H9 (cell line): ENCODE results near the gene RPS21. TPM values are rescaled to one million over a fixed set of nuclear protein-coding genes. Genes with fewer than 3 reads are reported as not detected.

ENCODE experiments used
- DNase-seq: peaks from one replicate; pipeline ENCODE4 v3.0.0-alpha.2; 2017
- H2AFZ ChIP-seq: one replicate; pipeline ENCODE4 v1.6.1; 2013; ENCODE audit warnings: mild to moderate bottlenecking, low read length, control low read depth, moderate library complexity
- H2AK5ac ChIP-seq: 2 replicates; pipeline ENCODE4 v1.6.1; 2013; ENCODE audit warnings: low read length, control low read depth, mixed read lengths; ENCODE audit not compliant: insufficient read length
- H2BK120ac ChIP-seq: one replicate; pipeline ENCODE4 v1.6.1; 2013; ENCODE audit warnings: low read depth, mild to moderate bottlenecking, low read length, control low read depth, inconsistent platforms; ENCODE audit not compliant: poor library complexity, severe bottlenecking
- H2BK12ac ChIP-seq: 2 replicates; pipeline ENCODE4 v1.6.1; 2013; ENCODE audit warnings: low read length, control low read depth, mixed read lengths, low read depth; ENCODE audit not compliant: insufficient read length
- H2BK15ac ChIP-seq: 2 replicates; pipeline ENCODE4 v1.6.1; 2013; ENCODE audit warnings: low read depth, low read length, control low read depth
- H2BK20ac ChIP-seq: one replicate; pipeline ENCODE4 v1.6.1; 2013; ENCODE audit warnings: low read depth, mild to moderate bottlenecking, low read length, control low read depth, inconsistent platforms; ENCODE audit not compliant: poor library complexity, severe bottlenecking
- H2BK5ac ChIP-seq: 2 replicates; pipeline ENCODE4 v1.6.1; 2013; ENCODE audit warnings: low read length, control low read depth, mixed read lengths; ENCODE audit not compliant: insufficient read length
- H3K14ac ChIP-seq: 2 replicates; pipeline ENCODE4 v1.6.1; 2013; ENCODE audit warnings: low read length, control low read depth; ENCODE audit not compliant: insufficient read depth
- H3K18ac ChIP-seq: 2 replicates; pipeline ENCODE4 v1.6.1; 2013; ENCODE audit warnings: low read depth, mild to moderate bottlenecking, mixed read lengths, low read length, control low read depth; ENCODE audit not compliant: insufficient read length
- H3K23ac ChIP-seq: 2 replicates; pipeline ENCODE4 v1.6.1; 2013; ENCODE audit warnings: low read length, control low read depth, mixed read lengths, low read depth; ENCODE audit not compliant: insufficient read length
- H3K23me2 ChIP-seq: 2 replicates; pipeline ENCODE4 v1.6.1; 2013; ENCODE audit warnings: low read depth, mild to moderate bottlenecking, mixed read lengths, low read length, control low read depth; ENCODE audit not compliant: insufficient read length, poor library complexity, severe bottlenecking
- H3K27ac ChIP-seq: 2 replicates; pipeline ENCODE4 v1.5.1; 2013; ENCODE audit warnings: low read length, control low read depth, mixed read lengths, low read depth; ENCODE audit not compliant: insufficient read length
- H3K27me3 ChIP-seq: 2 replicates; pipeline ENCODE4 v1.6.1; 2013; ENCODE audit warnings: low read length, control low read depth, inconsistent platforms; ENCODE audit not compliant: insufficient read depth
- H3K4ac ChIP-seq: 2 replicates; pipeline ENCODE4 v1.6.1; 2013; ENCODE audit warnings: low read depth, mild to moderate bottlenecking, control low read depth, inconsistent platforms, low read length, moderate library complexity
- H3K4me1 ChIP-seq: 2 replicates; pipeline ENCODE4 v1.6.1; 2013; ENCODE audit warnings: low read length, control low read depth, inconsistent platforms; ENCODE audit not compliant: insufficient read depth
- H3K4me2 ChIP-seq: 2 replicates; pipeline ENCODE4 v1.6.1; 2013; ENCODE audit warnings: low read length, control low read depth, mixed read lengths; ENCODE audit not compliant: insufficient read length, insufficient read depth
- H3K56ac ChIP-seq: 2 replicates; pipeline ENCODE4 v1.6.1; 2013; ENCODE audit warnings: low read depth, mild to moderate bottlenecking, mixed read lengths, low read length, control low read depth; ENCODE audit not compliant: insufficient read length
- H3K79me1 ChIP-seq: 2 replicates; pipeline ENCODE4 v1.6.1; 2013; ENCODE audit warnings: low read depth, mild to moderate bottlenecking, moderate library complexity, low read length, control low read depth, inconsistent platforms; ENCODE audit not compliant: insufficient read depth, poor library complexity, severe bottlenecking
- H3K79me2 ChIP-seq: 2 replicates; pipeline ENCODE4 v1.6.1; 2013; ENCODE audit warnings: low read length, control low read depth, inconsistent platforms; ENCODE audit not compliant: insufficient read depth
- H3K9ac ChIP-seq: 2 replicates; pipeline ENCODE4 v1.6.1; 2013; ENCODE audit warnings: low read length, control low read depth, mixed read lengths; ENCODE audit not compliant: insufficient read length; ENCODE audit errors: extremely low read depth
- H3K9me3 ChIP-seq: one replicate; pipeline ENCODE4 v1.6.1; 2013; ENCODE audit warnings: low read depth, low read length, inconsistent platforms; ENCODE audit not compliant: control insufficient read depth
- H3T11ph ChIP-seq: one replicate; pipeline ENCODE4 v1.6.1; 2013; ENCODE audit warnings: mild to moderate bottlenecking, low read length, control low read depth, inconsistent platforms
- H4K20me1 ChIP-seq: one replicate; pipeline ENCODE4 v1.6.1; 2013; ENCODE audit not compliant: control insufficient read depth, insufficient read length, insufficient read depth
- H4K5ac ChIP-seq: 2 replicates; pipeline ENCODE4 v1.6.1; 2013; ENCODE audit warnings: low read depth, mild to moderate bottlenecking, mixed read lengths, low read length, control low read depth; ENCODE audit not compliant: insufficient read length
- H4K8ac ChIP-seq: replicated peaks from 2 replicates; pipeline ENCODE4 v1.6.1; 2013; ENCODE audit warnings: low read length, control low read depth, mixed read lengths, low read depth; ENCODE audit not compliant: insufficient read length
- H4K91ac ChIP-seq: 2 replicates; pipeline ENCODE4 v1.6.1; 2013; ENCODE audit warnings: low read depth, mild to moderate bottlenecking, moderate library complexity, mixed read lengths, low read length, control low read depth; ENCODE audit not compliant: insufficient read length
- H3K27ac Mint-ChIP-seq, 3 experiments: 2 replicates in 2 of 3; 3 replicates in 1 of 3; pipeline ENCODE4 v1.8.0; 2020 to 2021; ENCODE audit warnings: mixed read lengths in 3 of 3, mild to moderate bottlenecking in 1 of 3, moderate library complexity in 1 of 3
- H3K27me3 Mint-ChIP-seq: 2 replicates; pipeline ENCODE4 v1.8.0; 2021; ENCODE audit warnings: low read depth, mild to moderate bottlenecking, moderate library complexity, mixed read lengths
- H3K36me3 Mint-ChIP-seq, 3 experiments: 2 replicates in 2 of 3; 3 replicates in 1 of 3; pipeline ENCODE4 v1.8.0; 2020 to 2021; ENCODE audit warnings: low read depth in 3 of 3, mixed read lengths in 3 of 3; ENCODE audit not compliant: insufficient read depth in 1 of 3
- H3K4me1 Mint-ChIP-seq, 2 experiments: 2 replicates each; pipeline ENCODE4 v1.8.0; 2020; ENCODE audit warnings: mixed read lengths in 2 of 2
- H3K4me3 Mint-ChIP-seq, 2 experiments: 2 replicates in 1 of 2; 3 replicates in 1 of 2; pipeline ENCODE4 v1.8.0; 2020 to 2021; ENCODE audit warnings: mild to moderate bottlenecking in 2 of 2, mixed read lengths in 2 of 2, moderate library complexity in 1 of 2
- H3K9me3 Mint-ChIP-seq, 2 experiments: 2 replicates in 1 of 2; 3 replicates in 1 of 2; pipeline ENCODE4 v1.8.0; 2020; ENCODE audit warnings: mild to moderate bottlenecking in 2 of 2, mixed read lengths in 2 of 2, moderate library complexity in 1 of 2
- CTCF ChIP-seq: fragments of 200-600 bp; sonication (generic); conservative IDR thresholded peaks from 3 replicates; pipeline ENCODE4 v1.8.0; 2021; ENCODE audit warnings: antibody characterized with exemption, mild to moderate bottlenecking
- WGBS: extraction: QIAGEN DNeasy Blood & Tissue Kit; methylation state at CpG from one replicate; pipeline ENCODE4 v1.1.7; 2013; ENCODE audit warnings: missing lambda C conversion rate, low lambda C conversion rate, mixed read lengths; ENCODE audit not compliant: insufficient read length; ENCODE audit errors: extremely low coverage; 5-methylcytosine and 5-hydroxymethylcytosine counted together
- total RNA-seq: library from RNA; stranded (reverse); gene quantifications from 2 replicates; pipeline ENCODE4 v1.2.1, GENCODE V29; 2021

Gene RPS21
- total RNA-seq, 1 experiment from 2014 or later = 1,715 TPM

GRCh38 chr20:62348604-62349003 is 38.3 kb upstream of the RPS21 start:
- H3K56ac ChIP-seq = no peak overlapping the region
- H3K9ac ChIP-seq = no peak overlapping the region
- peak overlapping the region in 1 of 3 experiments; percentile 13; a peak in 1 of 7 replicates for H3K27ac Mint-ChIP-seq
- no peak for DNase-seq
- H3K79me2 ChIP-seq = no peaks in the 10 kb centered on the region
- H2BK5ac ChIP-seq = no peak overlapping the region
- H3K36me3 Mint-ChIP-seq = peaks cover 18 to 74% (median 71%) of the 10 kb centered on the region in 3 experiments
- no peaks in the 10 kb centered on the region for H3K27me3 ChIP-seq
- no peak overlapping the region for H3K14ac ChIP-seq
- no peak overlapping the region for H3K4ac ChIP-seq
- no peaks in the 10 kb centered on the region for H3K79me1 ChIP-seq
- H3K27me3 Mint-ChIP-seq = no peaks in the 10 kb centered on the region; the same call in 1 of the 2 replicates
- H2BK20ac ChIP-seq = no peak overlapping the region
- no peaks in the 10 kb centered on the region for H3K4me1 ChIP-seq
- TF ChIP-seq CTCF = no peak
- no peak overlapping the region for H2BK15ac ChIP-seq
- no peak overlapping the region for H2BK12ac ChIP-seq
- H2AK5ac ChIP-seq = no peak overlapping the region
- WGBS = no CpG with 5 or more reads among the region's 1 CpG
- H3K23me2 ChIP-seq = no peaks in the 10 kb centered on the region
- peaks cover 9 to 18% of the 10 kb centered on the region in 2 experiments for H3K9me3 Mint-ChIP-seq
- H3K23ac ChIP-seq = no peak overlapping the region
- H3K4me1 Mint-ChIP-seq = no peaks in the 10 kb centered on the region
- no peak overlapping the region for H4K91ac ChIP-seq
- no peak overlapping the region for H2AFZ ChIP-seq
- no peak overlapping the region for H3K4me3 Mint-ChIP-seq
- no peak overlapping the region for H3T11ph ChIP-seq
- no peak overlapping the region for H3K4me2 ChIP-seq
- H4K20me1 ChIP-seq = no peaks in the 10 kb centered on the region
- H4K8ac ChIP-seq = no peak overlapping the region
- H3K27ac ChIP-seq = no peak overlapping the region
- H3K18ac ChIP-seq = no peak overlapping the region
- no peaks in the 10 kb centered on the region for H3K9me3 ChIP-seq
- no peak overlapping the region for H4K5ac ChIP-seq
- H2BK120ac ChIP-seq = no peak overlapping the region
